ENCODE results near the gene ARID1B.

ARID1B gene

DNA sequence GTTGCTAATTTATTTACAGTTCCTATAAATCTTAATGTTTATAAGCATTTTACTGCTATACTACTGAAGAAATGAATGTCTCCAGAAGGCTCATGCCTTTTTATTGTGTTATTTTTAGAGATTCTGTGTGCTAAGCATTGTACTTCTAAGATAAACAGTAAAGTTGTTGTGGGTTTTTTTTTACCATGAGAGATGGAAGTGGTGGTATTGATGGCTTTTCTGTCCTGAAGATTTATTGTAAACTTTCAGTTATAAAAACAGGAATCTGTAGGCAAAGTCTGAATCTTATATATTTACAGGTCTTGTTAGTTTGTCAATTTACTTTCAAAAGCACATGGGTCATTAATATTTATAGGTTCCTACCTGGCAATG is 299.3 kb downstream of the ARID1B start:
- no peak for DNase-seq (ENCODE audit: low read depth)

DNA sequence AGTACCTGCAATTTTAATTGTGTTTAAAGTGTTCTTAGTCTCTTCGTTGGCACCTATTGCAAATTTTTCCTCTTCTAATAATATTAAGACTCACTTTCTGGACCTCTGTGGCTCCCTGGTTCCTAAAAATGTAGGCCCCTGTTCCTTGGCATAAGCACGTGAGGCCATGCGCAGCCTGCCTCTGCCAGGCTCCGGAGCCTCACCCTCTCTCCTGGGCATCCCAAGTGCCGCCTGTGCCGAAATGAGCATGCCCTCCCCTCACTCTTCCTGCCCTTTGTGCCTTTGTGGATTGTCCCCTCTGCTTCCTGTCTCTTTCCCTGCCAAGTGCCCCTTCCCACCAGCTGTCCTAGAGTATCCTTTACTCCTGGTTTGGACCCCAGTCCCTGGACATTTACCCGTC is 300.1 kb downstream of the ARID1B start:
- DNase-seq (ENCODE audit: low read depth) = no peak

DNA sequence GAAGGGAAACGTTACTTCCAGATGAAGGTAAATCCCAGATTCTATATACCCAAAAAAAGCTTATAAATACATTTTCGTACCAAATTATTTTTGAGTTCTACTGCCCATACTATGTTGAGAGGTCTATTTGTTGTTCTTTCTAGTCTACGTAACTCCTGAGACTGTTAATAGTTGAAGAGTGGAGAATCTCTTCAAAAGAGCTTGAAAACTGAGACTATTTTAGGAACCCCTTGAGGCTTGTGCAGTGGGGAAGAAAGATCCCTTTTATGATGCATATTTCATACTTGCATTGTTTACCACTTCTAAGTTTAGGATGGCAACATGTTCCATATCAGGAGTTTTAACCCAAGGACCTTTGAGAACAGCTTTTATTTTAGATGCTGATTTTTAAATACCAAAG is 301.1 kb downstream of the ARID1B start:
- no peak for DNase-seq (ENCODE audit: low read depth)

DNA sequence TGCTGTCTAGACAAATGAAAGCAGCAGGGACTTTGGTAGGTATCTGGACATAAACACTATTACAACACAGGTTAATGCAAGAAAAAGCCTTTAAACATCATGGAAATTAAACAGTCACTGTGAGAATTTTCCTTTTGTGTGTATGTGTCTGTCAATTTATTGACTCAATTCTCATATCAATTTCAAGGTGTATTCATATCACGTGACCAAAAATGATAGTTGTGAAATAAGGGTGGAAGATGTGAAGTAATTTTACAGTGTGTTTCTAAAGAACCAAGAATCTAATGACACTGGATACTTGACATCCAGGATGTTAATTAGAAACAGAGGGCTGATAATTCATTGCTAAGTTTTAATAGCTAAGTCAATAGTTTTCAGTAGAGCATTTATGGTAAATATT is 302.1 kb downstream of the ARID1B start:
- no peak for DNase-seq (ENCODE audit: low read depth)

DNA sequence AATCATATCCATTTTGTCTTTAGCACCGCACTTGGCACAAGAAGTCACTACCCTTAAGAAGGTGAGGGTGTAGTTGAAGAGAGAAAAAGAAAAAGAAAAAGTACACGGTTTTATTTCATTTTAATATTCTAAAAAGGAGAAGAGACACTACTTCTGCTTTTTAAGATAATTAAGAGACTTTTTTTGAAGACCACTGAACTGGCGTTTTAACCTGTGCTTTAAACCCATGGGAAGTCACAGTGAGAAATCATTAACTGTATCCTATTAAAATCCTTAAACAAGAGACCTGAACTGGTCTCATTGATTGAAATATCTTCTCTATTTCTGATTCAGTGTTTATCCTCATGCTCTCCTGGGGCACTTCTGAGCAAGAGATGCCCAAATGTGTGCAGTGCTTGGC is 302.6 kb downstream of the ARID1B start:
- no peak for DNase-seq (ENCODE audit: low read depth)

DNA sequence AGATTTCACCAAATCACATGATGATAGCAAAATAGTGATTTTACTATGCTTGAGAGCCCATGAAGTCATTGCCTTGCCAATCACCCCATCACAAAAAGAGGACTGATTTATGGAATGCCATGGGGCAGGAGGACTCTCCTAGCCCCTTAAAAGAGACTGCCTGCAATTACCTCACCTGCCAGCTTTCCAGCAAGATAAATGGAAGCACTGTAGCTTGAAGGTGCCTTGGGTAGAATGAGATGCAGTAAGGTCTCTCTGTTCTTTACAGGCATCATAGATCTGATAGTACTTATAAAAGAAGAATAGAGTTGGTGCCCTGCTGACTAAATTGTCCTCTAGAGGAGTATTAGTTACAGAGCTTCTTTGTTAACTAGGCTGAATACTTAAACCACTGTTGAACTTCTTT is 303.8 kb downstream of the ARID1B start:
- DNase-seq (ENCODE audit: low read depth) = no peak

DNA sequence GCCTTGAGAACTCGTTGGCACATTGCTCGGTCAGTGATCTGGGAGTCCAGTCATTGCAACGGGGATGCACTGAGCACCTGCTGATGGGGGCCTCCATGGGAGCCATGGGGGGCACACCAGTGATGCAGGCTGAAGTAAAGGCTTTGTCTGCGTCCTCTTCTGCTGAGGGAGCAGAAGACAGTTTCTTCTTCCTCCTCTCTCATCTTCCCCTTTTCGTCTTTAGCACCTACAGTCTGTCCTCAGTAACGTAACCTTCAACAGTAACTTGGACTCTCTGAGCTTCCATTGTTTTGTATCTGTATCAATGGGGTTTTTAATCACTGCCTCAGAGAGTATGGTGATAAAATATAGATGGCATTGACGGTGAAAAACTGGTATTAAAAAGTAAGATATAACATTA is 306.2 kb downstream of the ARID1B start:
- no peak for DNase-seq (ENCODE audit: low read depth)

DNA sequence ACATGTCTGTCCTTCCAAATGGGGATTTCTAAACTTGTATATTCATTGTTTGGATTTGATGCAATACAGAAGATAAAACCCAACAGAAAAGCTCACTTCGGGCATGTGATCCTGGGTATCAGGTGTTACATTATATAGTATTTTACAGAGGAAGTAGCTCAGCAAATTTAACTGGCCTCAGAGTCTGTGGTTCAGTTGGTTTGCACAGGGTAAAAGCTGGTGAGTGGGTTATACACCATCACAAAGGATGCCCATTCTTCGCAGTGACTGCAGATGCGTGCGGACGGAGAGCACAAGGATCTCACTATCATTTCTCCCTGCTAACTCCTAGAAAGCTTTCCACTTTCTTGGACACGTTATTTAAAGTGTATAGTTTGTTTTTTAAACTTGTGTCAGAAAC is 309.5 kb downstream of the ARID1B start:
- DNase-seq (ENCODE audit: low read depth) = no peak

DNA sequence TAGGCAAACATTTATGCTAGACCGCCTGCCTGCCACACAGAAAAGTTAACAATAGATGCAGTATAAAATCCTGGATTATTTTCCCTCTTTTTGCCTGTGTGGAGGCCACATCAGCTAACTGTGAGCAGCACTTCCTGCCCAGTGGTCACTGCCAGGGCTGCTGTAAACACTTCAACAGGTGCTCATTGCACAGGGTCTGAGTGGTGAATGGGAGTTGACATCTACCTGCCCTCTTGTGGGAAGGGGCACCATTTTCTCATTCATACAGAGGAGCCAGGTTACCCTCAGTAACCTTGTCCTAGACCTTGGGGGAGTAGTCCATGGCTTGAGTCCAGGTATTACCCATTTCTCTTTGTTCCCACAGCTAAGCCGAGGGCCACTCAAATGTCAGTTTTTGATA is 310.8 kb downstream of the ARID1B start:
- DNase-seq (ENCODE audit: low read depth) = no peak

DNA sequence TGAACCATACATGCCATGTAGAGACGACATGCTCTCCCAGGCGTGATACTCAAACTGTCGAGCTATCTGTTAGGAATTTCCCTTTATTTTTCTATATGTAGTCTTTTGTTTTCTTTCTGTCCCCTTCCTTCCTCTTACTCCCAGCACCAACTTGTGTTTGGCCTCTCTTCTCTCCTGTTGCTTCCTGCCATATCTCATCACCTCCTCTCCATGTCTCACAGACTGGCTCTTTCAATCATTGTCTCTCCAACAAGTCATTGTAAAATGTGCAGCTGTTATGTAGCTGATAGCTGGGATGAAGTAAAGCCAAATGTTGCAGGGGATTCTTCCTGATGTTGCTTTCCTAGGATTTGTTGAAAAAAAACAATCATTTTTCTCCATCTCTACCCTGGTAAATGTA is 311.7 kb downstream of the ARID1B start:
- DNase-seq (ENCODE audit: low read depth) = no peak

DNA sequence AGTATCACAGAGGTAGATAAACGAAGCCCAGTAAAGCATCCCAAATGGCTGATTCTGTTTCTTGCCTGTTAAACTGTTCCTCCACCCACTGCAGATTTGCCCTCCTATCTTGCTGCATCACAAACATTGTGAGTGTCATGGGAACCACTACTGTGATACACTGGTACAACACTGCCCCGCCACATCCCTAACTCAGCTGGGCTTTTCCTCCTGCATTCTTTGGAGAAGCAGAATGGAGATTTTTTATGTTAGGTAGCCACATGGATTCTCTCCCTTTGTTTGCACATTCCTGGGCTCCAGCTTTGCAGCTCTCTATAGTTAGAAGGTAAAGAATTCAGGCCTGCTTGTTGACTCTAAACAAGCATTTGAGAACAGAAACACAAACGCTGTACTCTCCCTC is 312.1 kb downstream of the ARID1B start:
- no peak for DNase-seq (ENCODE audit: low read depth)

DNA sequence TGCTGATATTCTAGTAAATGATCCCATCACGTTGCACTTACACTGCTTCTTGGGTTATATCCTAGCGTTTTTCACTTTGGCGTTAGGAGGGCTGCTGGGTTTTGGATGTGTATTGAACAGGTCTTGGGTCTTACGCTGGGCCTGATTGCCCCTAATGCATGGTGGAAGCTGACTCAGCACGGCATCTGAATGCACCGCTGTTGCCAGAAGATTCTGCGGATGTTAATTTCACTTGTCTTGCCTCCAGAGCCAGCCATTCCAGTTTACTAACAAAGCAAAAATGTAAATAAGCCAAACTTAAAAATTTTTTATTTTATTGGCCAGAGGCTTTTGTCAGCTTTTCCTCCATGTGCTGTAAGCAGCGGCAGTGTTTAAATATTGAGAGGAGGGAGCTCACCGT is 312.7 kb downstream of the ARID1B start:
- no peak for DNase-seq (ENCODE audit: low read depth)

DNA sequence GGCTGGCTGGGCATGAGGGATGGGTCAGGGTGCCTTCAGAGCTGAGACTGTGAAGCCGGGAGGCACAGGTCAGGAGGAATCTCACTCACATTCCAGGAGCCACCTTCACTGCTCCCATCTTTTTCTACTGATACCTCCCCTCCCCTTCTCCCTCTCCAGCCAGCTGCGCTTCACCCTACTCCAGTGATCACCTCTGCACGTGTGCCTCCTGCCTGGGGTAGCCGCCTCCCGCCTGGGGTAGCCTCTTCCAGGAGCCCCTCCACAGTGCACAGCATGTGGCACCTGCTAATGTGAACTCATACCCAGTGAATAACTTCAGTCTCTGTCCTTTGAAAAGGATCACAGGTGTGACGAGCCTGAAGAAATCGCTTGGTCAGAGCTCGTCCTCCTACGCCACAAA is 313.6 kb downstream of the ARID1B start:
- DNase-seq (ENCODE audit: low read depth) = no peak

DNA sequence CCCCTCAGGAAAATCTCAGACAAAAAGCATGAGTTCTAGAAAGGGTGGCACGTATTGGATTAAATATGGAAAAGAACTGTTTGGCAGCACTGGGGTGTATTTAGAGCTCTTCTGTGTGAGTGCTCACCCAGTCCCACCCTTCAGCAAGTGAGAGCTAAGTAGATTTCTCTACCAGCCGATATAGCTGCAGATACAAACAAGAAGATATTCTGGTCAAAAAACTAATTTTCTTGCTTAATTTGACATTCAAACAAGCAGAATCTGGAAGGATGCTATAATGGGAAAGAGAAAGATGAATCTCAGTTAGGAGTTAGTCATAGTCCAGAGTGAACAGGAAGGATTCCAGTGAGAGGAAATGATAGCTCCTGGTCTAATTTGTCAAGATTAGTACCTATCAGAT is 314.1 kb downstream of the ARID1B start:
- DNase-seq (ENCODE audit: low read depth) = no peak

DNA sequence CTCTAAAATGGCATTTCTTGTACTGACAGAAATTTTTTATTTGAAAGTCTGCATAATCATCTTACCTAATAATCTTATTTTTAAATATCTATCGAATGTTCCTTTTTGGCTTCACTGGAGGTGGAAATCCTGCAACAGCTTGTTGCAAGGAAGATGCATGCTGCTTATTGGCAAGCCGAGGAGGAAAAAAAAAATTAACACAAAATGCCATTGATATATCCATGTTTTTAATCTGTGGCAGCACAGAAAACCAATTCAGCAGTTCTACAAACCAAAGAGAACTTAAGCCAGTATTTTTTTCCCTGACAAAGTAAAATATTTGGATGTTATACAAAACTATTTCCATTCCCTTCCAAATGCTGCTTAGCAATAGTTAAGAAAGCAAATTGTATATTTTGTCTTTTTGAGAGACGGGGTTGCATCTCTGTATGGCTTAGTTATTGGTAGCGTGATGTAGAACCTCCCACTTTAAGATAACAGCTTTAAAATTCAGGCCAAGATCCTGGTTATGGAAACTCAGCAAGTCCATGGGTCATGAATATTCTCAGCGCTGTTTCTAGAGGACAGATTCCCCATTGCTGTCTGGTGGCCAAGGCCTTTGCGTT is 314.8 kb downstream of the ARID1B start:
- DNase-seq (ENCODE audit: low read depth) = no peak

DNA sequence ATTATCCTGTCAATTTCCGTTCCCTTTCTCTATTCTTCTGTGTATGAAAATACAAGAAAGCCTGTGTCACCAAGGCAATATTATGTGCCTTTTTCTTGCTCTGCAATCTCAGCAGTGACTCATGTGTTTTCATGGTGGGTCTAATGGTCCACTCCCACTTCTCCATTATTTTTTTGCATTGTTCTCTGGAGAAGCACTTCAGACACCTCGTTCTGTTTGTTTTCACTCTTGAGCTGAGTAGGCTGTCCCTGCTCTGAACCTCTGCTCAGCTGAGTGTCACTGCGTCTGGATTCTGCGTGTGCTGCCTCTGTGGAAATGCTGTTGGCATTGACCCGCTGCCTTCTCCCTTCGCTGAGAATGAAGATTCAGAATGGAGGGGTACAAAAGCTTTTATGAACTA is 315.6 kb downstream of the ARID1B start:
- no peak for DNase-seq (ENCODE audit: low read depth)

DNA sequence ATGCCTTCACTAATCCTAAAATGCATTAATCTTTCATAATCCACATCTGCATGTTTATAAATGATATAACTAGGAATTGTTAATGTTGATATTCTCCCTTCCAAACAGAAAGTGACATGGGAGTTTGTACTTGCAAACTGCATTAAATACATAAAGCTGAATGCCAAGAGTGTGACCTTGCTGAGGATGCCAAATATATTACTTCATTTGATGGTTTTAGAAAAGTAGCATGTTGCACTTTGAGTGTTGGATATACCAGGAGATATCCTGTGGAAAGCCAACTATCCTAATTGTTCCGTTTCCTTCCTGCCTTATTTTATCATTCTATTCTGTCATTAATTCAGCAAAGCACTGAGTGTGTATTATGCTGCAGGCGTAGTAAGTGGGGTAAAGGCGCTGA is 316.4 kb downstream of the ARID1B start:
- DNase-seq (ENCODE audit: low read depth) = no peak

DNA sequence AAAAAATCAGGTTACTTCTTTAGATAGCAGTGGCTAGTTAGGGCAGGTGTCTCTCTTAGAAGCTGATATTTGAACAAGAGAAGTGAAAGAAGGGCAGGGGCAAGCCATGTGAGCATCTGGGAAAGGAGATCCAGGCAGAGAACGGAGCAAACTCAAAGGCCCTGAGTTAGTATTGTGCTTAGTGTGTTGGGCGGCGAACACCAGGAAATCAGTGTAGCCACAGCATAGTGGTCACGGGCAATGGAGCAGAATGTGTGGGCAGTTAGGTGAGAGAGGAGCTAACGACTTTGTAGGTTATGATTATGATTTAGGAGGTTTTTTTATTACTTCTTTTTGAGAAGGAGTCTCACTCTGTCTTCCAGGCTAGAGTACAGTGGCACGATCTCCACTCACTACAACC is 316.9 kb downstream of the ARID1B start:
- DNase-seq (ENCODE audit: low read depth) = no peak

DNA sequence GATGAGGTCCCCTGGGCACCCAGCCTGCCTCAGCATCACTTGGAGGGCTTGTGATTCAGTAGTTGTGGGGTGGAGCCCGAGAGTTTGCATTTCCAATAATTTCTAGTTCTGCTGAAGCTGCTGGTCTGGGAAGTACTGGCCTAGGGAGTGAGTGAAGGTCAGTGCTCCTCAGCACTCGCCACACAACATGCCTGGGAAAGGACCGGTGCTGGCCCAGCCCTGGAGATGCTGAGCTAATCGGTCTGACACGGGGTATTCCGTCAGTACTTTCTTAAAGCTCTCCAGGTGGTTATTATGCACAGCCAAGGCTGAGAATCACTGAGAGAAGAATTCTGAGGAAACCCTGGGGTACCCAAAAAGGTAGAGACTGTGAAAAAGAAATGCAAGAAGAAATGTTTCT is 317.9 kb downstream of the ARID1B start:
- no peak for DNase-seq (ENCODE audit: low read depth)

DNA sequence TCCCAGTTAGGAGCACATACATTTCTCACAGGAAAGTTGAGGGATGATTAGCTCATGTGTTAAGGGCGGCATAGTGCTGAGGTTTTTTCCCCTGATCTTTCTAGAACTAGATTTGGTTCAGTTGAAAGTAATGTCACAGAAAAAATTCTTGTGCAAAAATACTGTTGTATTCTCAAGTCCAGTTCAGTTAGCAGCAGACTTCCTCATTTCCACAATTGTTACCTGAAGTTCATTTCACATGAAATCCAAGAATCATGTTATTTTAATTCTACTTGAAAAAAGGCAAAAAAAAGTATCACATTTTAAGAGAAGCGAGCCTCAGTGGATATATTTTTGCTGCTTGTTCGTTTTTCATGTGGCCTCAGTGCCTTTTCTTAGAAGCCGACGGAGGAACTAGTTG is 318.4 kb downstream of the ARID1B start:
- DNase-seq (ENCODE audit: low read depth) = no peak

DNA sequence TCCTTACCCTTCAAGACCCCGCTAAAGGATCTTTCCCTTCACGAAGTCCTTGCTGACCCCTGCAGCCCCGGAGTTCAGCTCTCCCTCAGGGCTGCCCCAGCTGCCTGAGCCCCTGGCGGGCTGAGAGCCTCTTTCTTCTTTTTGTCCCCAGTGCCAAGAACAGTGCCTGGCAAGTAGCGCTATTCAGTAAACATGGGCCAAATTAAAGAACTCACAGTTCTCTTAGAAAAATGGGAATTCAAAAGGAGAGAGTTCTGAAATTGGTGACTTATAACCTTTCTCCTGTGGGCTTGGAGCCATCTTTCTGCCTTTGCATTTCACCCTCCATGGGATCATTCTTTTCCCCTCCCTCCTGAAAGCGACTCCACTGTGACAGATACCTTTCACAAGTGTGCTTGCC is 318.9 kb downstream of the ARID1B start:
- DNase-seq (ENCODE audit: low read depth) = no peak

DNA sequence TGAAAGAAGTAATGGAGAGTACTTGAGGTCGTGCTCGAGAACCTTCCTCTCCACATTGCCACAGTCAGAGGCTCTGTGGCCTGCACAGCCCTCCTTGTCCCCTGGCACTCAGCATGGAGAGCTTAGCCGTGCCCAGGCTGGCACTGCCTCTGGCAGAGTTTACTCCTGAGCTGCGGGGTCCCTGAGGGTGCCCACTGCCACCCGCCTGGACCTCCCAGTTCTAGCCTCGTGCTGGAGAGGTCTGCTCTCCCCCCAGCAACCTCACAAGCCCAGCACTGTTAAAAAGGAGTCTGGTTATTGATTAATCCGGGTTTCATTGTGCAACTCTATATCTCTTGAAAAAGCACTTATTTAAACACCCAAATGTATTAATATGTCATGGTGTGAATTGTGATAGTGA is 319.3 kb downstream of the ARID1B start:
- no peak for DNase-seq (ENCODE audit: low read depth)

DNA sequence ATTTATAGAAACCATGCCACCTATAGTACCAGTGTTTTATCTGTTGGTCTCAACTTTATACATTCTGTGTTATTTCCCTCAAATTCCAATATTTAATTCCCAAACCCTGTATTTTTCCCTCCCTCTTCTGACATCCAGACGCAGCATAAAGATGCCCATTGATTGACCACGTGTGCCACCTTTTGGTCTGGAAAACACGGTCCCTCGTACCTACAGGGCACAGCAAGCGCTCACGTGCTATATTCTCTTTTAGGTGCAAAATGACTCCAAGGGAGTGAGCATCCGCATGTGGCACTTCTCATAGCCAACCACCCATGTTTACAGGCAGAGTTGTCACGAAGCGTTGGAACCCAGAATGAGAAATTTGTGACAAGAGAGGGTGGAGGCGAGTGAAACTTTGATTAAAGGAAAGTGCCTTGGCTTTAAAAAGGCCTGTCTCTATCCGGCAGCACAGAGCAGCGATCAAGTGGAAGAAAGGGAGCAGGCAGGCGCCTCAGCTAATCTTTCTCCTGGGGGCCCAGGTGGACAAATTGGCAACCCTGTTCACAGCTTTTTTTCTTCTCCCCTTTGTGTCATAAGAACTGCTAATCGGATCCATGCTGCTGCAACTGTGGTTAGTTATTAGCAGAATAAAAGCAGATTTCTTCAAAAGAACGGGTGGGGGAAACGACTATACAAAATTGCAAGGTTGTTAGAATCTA is 320.2 kb downstream of the ARID1B start:
- no peak for DNase-seq (ENCODE audit: low read depth)

DNA sequence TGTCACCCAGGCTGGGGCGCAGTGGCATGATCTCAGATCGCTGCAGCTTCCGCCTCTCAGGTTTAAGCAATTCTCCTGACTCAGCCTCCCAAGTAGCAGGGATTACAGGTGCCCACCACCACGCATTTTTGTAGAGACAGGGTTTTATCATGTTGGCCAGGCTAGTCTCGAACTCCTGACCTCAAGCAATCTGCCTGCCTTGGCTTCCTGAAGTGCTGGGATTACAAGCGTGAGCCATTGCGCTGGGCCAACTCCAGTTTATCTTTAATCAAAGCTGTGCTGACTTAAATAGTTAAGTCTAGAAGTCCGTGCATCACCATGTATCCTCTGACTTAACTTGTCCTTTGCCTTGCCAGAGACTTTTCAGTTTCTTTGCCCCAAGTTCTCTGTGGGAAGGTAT is 321.8 kb downstream of the ARID1B start:
- DNase-seq (ENCODE audit: low read depth) = no peak

All from HS-27A (cell line).